Naive thymus-derived CD4-positive, alpha-beta T cell (primary cell): Measurements from ENCODE around the gene HTR6. TPM values are rescaled to one million over a fixed set of nuclear protein-coding genes. Genes with fewer than 3 reads are reported as not detected.

ENCODE experiments used
- ATAC-seq: fragments of 150-1000 bp; cut with Tn5 transposase; 2 replicates; pipeline ENCODE4 v1.10.0; 2021; ENCODE audit warnings: mild to moderate bottlenecking, moderate library complexity
- CTCF ChIA-PET: fragments of 350-600 bp; sonication (Branson Sonifier 250); formaldehyde crosslinking; loops from one replicate; lab custom pipeline; 2021; ENCODE audit warnings: antibody characterized with exemption; lab: Charles Lee
- POLR2A ChIA-PET: fragments of 350-600 bp; sonication (Branson Sonifier 250); formaldehyde crosslinking; loops from one replicate; lab custom pipeline; 2021; ENCODE audit warnings: antibody characterized with exemption, inconsistent platforms; lab: Charles Lee
- DNase-seq, 9 donors: peaks; one replicate each; pipeline versions ENCODE4 v3.0.0 to v3.0.0-alpha.2; 2020 to 2022; ENCODE audit warnings: mixed read lengths in 1 of 9
- H3K27ac ChIP-seq: one replicate; pipeline ENCODE4 v1.7.0; 2013; ENCODE audit warnings: mild to moderate bottlenecking, low read depth, low read length, moderate library complexity
- H3K27me3 ChIP-seq, 2 donors: one replicate each; pipeline ENCODE4 v1.7.0; 2013; ENCODE audit warnings: low read length in 2 of 2, mild to moderate bottlenecking in 2 of 2, moderate library complexity in 2 of 2; ENCODE audit not compliant: control insufficient read depth in 2 of 2, insufficient read depth in 2 of 2
- H3K36me3 ChIP-seq, 3 experiments: 1 replicate in 2 of 3; 2 replicates in 1 of 3; pipeline ENCODE4 v1.7.0; 2013; ENCODE audit warnings: low read length in 3 of 3, mild to moderate bottlenecking in 3 of 3, moderate library complexity in 1 of 3; ENCODE audit not compliant: insufficient read depth in 3 of 3, control insufficient read depth in 2 of 3
- H3K4me1 ChIP-seq, 2 donors: one replicate each; pipeline ENCODE4 v1.7.0; 2013; ENCODE audit warnings: low read length in 2 of 2, mild to moderate bottlenecking in 2 of 2, moderate library complexity in 1 of 2; ENCODE audit not compliant: control insufficient read depth in 2 of 2, insufficient read depth in 2 of 2
- H3K4me3 ChIP-seq: 2 replicates; pipeline ENCODE4 v1.7.0; 2013; ENCODE audit warnings: mild to moderate bottlenecking, low read length
- H3K9me3 ChIP-seq, 3 experiments: 1 replicate in 2 of 3; 2 replicates in 1 of 3; pipeline ENCODE4 v1.7.0; 2013; ENCODE audit warnings: low read length in 3 of 3; ENCODE audit not compliant: control insufficient read depth in 2 of 3
- H3K27ac Mint-ChIP-seq, 9 donors: one replicate each; pipeline ENCODE4 v1.8.0; 2020 to 2022; ENCODE audit warnings: mixed read lengths in 9 of 9, mild to moderate bottlenecking in 8 of 9, moderate library complexity in 5 of 9, inconsistent platforms in 2 of 9
- H3K27me3 Mint-ChIP-seq, 5 donors: one replicate each; pipeline ENCODE4 v1.8.0; 2021 to 2022; ENCODE audit warnings: mixed read lengths in 5 of 5, mild to moderate bottlenecking in 1 of 5
- H3K36me3 Mint-ChIP-seq, 5 donors: one replicate each; pipeline ENCODE4 v1.8.0; 2020 to 2022; ENCODE audit warnings: mixed read lengths in 5 of 5, mild to moderate bottlenecking in 3 of 5, inconsistent platforms in 1 of 5
- H3K4me1 Mint-ChIP-seq, 7 donors: one replicate each; pipeline ENCODE4 v1.8.0; 2020 to 2022; ENCODE audit warnings: mixed read lengths in 7 of 7, mild to moderate bottlenecking in 3 of 7, inconsistent platforms in 1 of 7
- H3K4me3 Mint-ChIP-seq, 10 donors: one replicate each; pipeline ENCODE4 v1.8.0; 2020 to 2022; ENCODE audit warnings: mild to moderate bottlenecking in 10 of 10, mixed read lengths in 10 of 10, moderate library complexity in 6 of 10, inconsistent platforms in 2 of 10
- H3K9me3 Mint-ChIP-seq, 11 donors: one replicate each; pipeline ENCODE4 v1.8.0; 2020 to 2022; ENCODE audit warnings: mixed read lengths in 11 of 11, mild to moderate bottlenecking in 4 of 11, inconsistent platforms in 1 of 11, moderate library complexity in 1 of 11
- intact Hi-C, 2 donors: fragments of 100-400 bp; cut with micrococcal nuclease; formaldehyde crosslinking; loops; one replicate each; pipeline ENCODE4 v1.15.1; 2023
- polyA plus RNA-seq, 2 donors: library from polyadenylated mRNA; unstranded; fragments of 300-500 nt; fragmentation: Illumina TruSeq; gene quantifications; one replicate each; pipeline ENCODE4 v1.2.3, GENCODE V29; 2021
- total RNA-seq, 6 experiments: library from RNA in 5 of 6; stranded (reverse) in 5 of 6; gene quantifications; 1 replicate in 5 of 6; 2 replicates in 1 of 6; pipeline ENCODE4 v1.2.3 and lab custom pipeline; 2021 to 2026

The HTR6 gene
- total and polyA plus RNA-seq, 7 experiments from 2014 or later = 0.13 to 0.92 (median 0.47) TPM; not detected in 3

GRCh38 chr1:19656134-19656779 lies 8.4 kb upstream of the HTR6 start:
- Mint-ChIP-seq H3K9me3 (no peaks in the 10 kb centered on the region), H3K36me3 (peaks cover 0 to 5% (median 0%) of the 10 kb centered on the region in 5 donors), H3K27ac (no peak overlapping the region), H3K27me3 (no peaks in the 10 kb centered on the region), H3K4me1 (peaks cover 4 to 20% (median 7%) of the 10 kb centered on the region in 7 donors), H3K4me3 (no peak overlapping the region)
- Histone ChIP-seq H3K4me3 (no peak overlapping the region), H3K27ac (no peak overlapping the region), H3K4me1 (peaks cover 0 to 3% of the 10 kb centered on the region in 2 donors), H3K36me3 (no peaks in the 10 kb centered on the region), H3K9me3 (no peaks in the 10 kb centered on the region), H3K27me3 (no peaks in the 10 kb centered on the region)
- no peak for DNase-seq
- POLR2A ChIA-PET = interaction anchor here (0.8 kb wide), 1 partner anchor 250 kb away, joined by 3 read pairs; no protein-coding TSS in a partner anchor
- intact Hi-C loops = loop anchor here in 1 of 2 donors (10.0 kb wide), 1 partner anchor 471 kb away; no protein-coding TSS in a partner anchor
- CTCF ChIA-PET = interaction anchor here (0.6 to 0.8 kb wide), 2 partner anchors 279 to 483 kb away, joined by 3 read pairs; no protein-coding TSS in a partner anchor
- no peak for ATAC-seq

- ChIA-PET POLR2A (interaction anchor here (0.8 kb wide), 1 partner anchor 250 kb away, joined by 3 read pairs; no protein-coding TSS in a partner anchor), CTCF (interaction anchor here (0.6 to 0.8 kb wide), 2 partner anchors 280 to 484 kb away, joined by 3 read pairs; no protein-coding TSS in a partner anchor)
- H3K4me3 Mint-ChIP-seq = no peak overlapping the region
- no peaks in the 10 kb centered on the region for H3K27me3 Mint-ChIP-seq
- H3K4me1 ChIP-seq = peaks cover 3 to 4% of the 10 kb centered on the region in 2 donors
- peaks cover 4 to 23% (median 10%) of the 10 kb centered on the region in 7 donors for H3K4me1 Mint-ChIP-seq
- no peaks in the 10 kb centered on the region for H3K9me3 Mint-ChIP-seq
- H3K27ac ChIP-seq = no peak overlapping the region
- no peak for DNase-seq
- no peak overlapping the region for H3K27ac Mint-ChIP-seq
- no peaks in the 10 kb centered on the region for H3K9me3 ChIP-seq
- no peaks in the 10 kb centered on the region for H3K36me3 ChIP-seq
- intact Hi-C loops = loop anchor here in 1 of 2 donors (10.0 kb wide), 1 partner anchor 472 kb away; no protein-coding TSS in a partner anchor
- no peaks in the 10 kb centered on the region for H3K27me3 ChIP-seq
- H3K36me3 Mint-ChIP-seq = peaks cover 0 to 5% (median 0%) of the 10 kb centered on the region in 5 donors
- no peak overlapping the region for H3K4me3 ChIP-seq
- no peak for ATAC-seq
These were observed 7.8 kb upstream of the HTR6 start for GRCh38 chr1:19656780-19657466.

DNA sequence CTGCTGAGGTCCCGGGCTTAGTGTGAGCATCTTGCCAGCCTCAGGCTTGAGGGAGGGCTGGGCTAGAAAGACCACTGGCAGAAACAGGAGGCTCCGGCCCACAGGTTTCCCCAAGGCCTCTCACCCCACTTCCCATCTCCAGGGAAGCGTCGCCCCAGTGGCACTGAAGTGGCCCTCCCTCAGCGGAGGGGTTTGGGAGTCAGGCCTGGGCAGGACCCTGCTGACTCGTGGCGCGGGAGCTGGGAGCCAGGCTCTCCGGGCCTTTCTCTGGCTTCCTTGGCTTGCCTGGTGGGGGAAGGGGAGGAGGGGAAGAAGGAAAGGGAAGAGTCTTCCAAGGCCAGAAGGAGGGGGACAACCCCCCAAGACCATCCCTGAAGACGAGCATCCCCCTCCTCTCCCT lies 7.2 kb upstream of the HTR6 start:
- no peak overlapping the region for H3K4me3 ChIP-seq
- H3K27me3 ChIP-seq = no peaks in the 10 kb centered on the region
- H3K27ac Mint-ChIP-seq = no peak overlapping the region
- no peaks in the 10 kb centered on the region for H3K36me3 ChIP-seq
- H3K4me1 ChIP-seq = peaks cover 3 to 6% of the 10 kb centered on the region in 2 donors
- no peak overlapping the region for H3K4me3 Mint-ChIP-seq
- intact Hi-C loops = loop anchor here in 1 of 2 donors (10.0 kb wide), 1 partner anchor 473 kb away; no protein-coding TSS in a partner anchor
- DNase-seq (no peak), ATAC-seq (no peak)
- ChIA-PET POLR2A (no interaction called here), CTCF (interaction anchor here (0.6 kb wide), 1 partner anchor 51 kb away, joined by 3 read pairs; no protein-coding TSS in a partner anchor)
- H3K36me3 Mint-ChIP-seq = peaks cover 0 to 5% (median 0%) of the 10 kb centered on the region in 5 donors
- no peaks in the 10 kb centered on the region for H3K9me3 Mint-ChIP-seq
- H3K27ac ChIP-seq = no peak overlapping the region
- no peaks in the 10 kb centered on the region for H3K9me3 ChIP-seq
- peaks cover 4 to 23% (median 13%) of the 10 kb centered on the region in 7 donors for H3K4me1 Mint-ChIP-seq
- H3K27me3 Mint-ChIP-seq = peaks cover 0 to 2% (median 0%) of the 10 kb centered on the region in 5 donors

DNA sequence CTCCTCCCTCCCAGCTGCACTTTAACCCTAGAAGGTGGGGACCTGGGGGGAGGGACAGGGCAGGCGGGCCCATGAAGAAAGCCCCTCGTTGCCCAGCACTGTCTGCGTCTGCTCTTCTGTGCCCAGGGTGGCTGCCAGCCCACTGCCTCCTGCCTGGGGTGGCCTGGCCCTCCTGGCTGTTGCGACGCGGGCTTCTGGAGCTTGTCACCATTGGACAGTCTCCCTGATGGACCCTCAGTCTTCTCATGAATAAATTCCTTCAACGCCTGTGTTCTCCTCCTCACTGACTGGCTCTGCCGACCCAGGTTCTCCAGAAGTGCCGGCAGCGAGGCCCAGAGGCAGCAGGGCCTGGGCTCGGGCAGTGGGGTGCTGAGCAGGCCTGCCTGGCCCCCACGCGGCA lies 6.5 kb upstream of the HTR6 start:
- H3K27ac ChIP-seq = no peak overlapping the region
- Mint-ChIP-seq H3K36me3 (peaks cover 0 to 5% (median 0%) of the 10 kb centered on the region in 5 donors), H3K27ac (no peak overlapping the region), H3K9me3 (no peaks in the 10 kb centered on the region), H3K4me3 (no peak overlapping the region), H3K27me3 (peaks cover 0 to 9% (median 3%) of the 10 kb centered on the region in 5 donors), H3K4me1 (peaks cover 7 to 24% (median 17%) of the 10 kb centered on the region in 7 donors)
- POLR2A ChIA-PET = no interaction called here
- H3K27me3 ChIP-seq = no peaks in the 10 kb centered on the region
- intact Hi-C loops = loop anchor here in 1 of 2 donors (10.0 kb wide), 1 partner anchor 473 kb away; no protein-coding TSS in a partner anchor
- H3K4me3 ChIP-seq = no peak overlapping the region
- no peak for ATAC-seq
- CTCF ChIA-PET = interaction anchor here (0.6 kb wide), 1 partner anchor 50 kb away, joined by 3 read pairs; no protein-coding TSS in a partner anchor
- no peaks in the 10 kb centered on the region for H3K36me3 ChIP-seq
- H3K9me3 ChIP-seq = no peaks in the 10 kb centered on the region
- DNase-seq = no peak
- peaks cover 3 to 6% of the 10 kb centered on the region in 2 donors for H3K4me1 ChIP-seq

- ChIA-PET CTCF (interaction anchor here (0.5 to 3.5 kb wide), 24 partner anchors 8 to 490 kb away, joined by 3 to 101 read pairs (median 4); no protein-coding TSS in a partner anchor), POLR2A (interaction anchor here (0.6 to 1.1 kb wide), 2 partner anchors 25 to 420 kb away, joined by 3 to 4 read pairs; no protein-coding TSS in a partner anchor)
- H3K27me3 ChIP-seq = no peaks in the 10 kb centered on the region
- peaks cover 0 to 5% (median 0%) of the 10 kb centered on the region in 5 donors for H3K36me3 Mint-ChIP-seq
- intact Hi-C loops = loop anchor here (1.0 to 5.0 kb wide), 6 partner anchors 27 to 491 kb away; partner anchors contain the start of gene OTUD3 (in 1 of the 2)
- H3K4me1 Mint-ChIP-seq = peaks cover 12 to 37% (median 26%) of the 10 kb centered on the region in 7 donors
- H3K4me3 Mint-ChIP-seq = peak overlapping the region in 2 of 10 donors; percentile 26 to 47
- H3K4me1 ChIP-seq = peaks cover 7 to 15% of the 10 kb centered on the region in 2 donors
- ATAC-seq = peak; percentile 63
- no peak overlapping the region for H3K27ac Mint-ChIP-seq
- no peaks in the 10 kb centered on the region for H3K9me3 Mint-ChIP-seq
- H3K9me3 ChIP-seq = no peaks in the 10 kb centered on the region
- H3K36me3 ChIP-seq = no peaks in the 10 kb centered on the region
- DNase-seq = peak in 6 of 9 donors; percentile 35 to 66 (median 52)
- H3K4me3 ChIP-seq = no peak overlapping the region
- no peak overlapping the region for H3K27ac ChIP-seq
- peaks cover 0 to 34% (median 28%) of the 10 kb centered on the region in 5 donors for H3K27me3 Mint-ChIP-seq
These were observed 2.9 kb upstream of the HTR6 start for GRCh38 chr1:19661721-19662228.

- Mint-ChIP-seq H3K9me3 (no peaks in the 10 kb centered on the region), H3K36me3 (peaks cover 0 to 5% (median 0%) of the 10 kb centered on the region in 5 donors), H3K4me1 (peaks cover 15 to 42% (median 30%) of the 10 kb centered on the region in 7 donors), H3K27me3 (peaks cover 0 to 39% (median 33%) of the 10 kb centered on the region in 5 donors), H3K4me3 (peak overlapping the region in 2 of 10 donors; percentile 23 to 26), H3K27ac (no peak overlapping the region)
- POLR2A ChIA-PET = interaction anchor here (1.1 kb wide), 1 partner anchor 25 kb away, joined by 3 read pairs; no protein-coding TSS in a partner anchor
- no peak for DNase-seq
- Histone ChIP-seq H3K27me3 (no peaks in the 10 kb centered on the region), H3K4me1 (peaks cover 7 to 15% of the 10 kb centered on the region in 2 donors), H3K4me3 (no peak overlapping the region), H3K27ac (no peak overlapping the region), H3K9me3 (no peaks in the 10 kb centered on the region), H3K36me3 (no peaks in the 10 kb centered on the region)
- ATAC-seq = no peak
- intact Hi-C loops = loop anchor here (1.0 to 5.0 kb wide), 2 partner anchors 53 to 220 kb away; partner anchors contain the start of gene OTUD3 (in 1 of the 2)
- CTCF ChIA-PET = interaction anchor here (0.7 to 3.5 kb wide), 22 partner anchors 9 to 490 kb away, joined by 3 to 101 read pairs (median 4); no protein-coding TSS in a partner anchor
These were observed 2.4 kb upstream of the HTR6 start for GRCh38 chr1:19662313-19662712.
